Measurements from ENCODE around the gene DTX4. TPM values are rescaled to one million over a fixed set of nuclear protein-coding genes. Genes with fewer than 3 reads are reported as not detected.

The DTX4 gene
- total RNA-seq, 1 experiment from 2014 or later: 0.21 TPM

DNA sequence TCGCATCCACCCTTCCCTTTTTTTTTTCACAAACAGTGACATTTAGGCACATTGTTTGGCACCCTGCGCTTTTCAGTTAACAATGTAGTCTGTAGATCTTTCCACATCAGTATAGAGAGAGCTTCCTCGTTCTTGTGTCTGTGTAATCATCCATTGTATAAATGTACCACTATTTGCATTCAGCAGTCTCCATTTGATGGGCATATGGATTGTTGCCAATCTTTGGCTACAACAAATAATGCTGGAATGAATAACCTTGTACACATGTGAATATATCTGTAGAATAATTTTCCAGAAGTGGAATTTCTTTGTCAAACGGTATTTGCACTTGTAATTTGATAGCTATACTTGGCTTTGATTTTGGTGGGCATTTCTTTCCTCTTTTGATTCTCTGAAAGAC lies 23.7 kb downstream of the DTX4 start:
- DNase-seq (ENCODE audit: low read depth, low spot score): no peak
- Histone ChIP-seq H3K4me1 (ENCODE audit: control insufficient read depth, insufficient read depth, low read length) (no peaks in the 10 kb centered on the region), H3K9me3 (ENCODE audit: control insufficient read depth, insufficient read depth, low read depth, low read length) (no peaks in the 10 kb centered on the region), H3K27me3 (ENCODE audit: control insufficient read depth, insufficient read depth, low read length) (peaks cover 6% of the 10 kb centered on the region), H3K4me3 (ENCODE audit: low read depth in 2 of 2, low read length in 2 of 2) (no peak overlapping the region), H3K27ac (ENCODE audit: low read length) (no peak overlapping the region), H3K36me3 (ENCODE audit: control insufficient read depth, insufficient read depth, low read length) (no peaks in the 10 kb centered on the region)
- CTCF ChIA-PET: no interaction called here
- POLR2A ChIA-PET: no interaction called here
- in situ Hi-C loops (cut with HindIII; ENCODE audit: low pct_unique_long_range_greater_than_20kb, low sequenced_read_pairs): no loop called here
- intact Hi-C loops (cut with micrococcal nuclease; ENCODE audit: unreplicated experiment): no loop called here
- TF ChIP-seq, protein P1, sequence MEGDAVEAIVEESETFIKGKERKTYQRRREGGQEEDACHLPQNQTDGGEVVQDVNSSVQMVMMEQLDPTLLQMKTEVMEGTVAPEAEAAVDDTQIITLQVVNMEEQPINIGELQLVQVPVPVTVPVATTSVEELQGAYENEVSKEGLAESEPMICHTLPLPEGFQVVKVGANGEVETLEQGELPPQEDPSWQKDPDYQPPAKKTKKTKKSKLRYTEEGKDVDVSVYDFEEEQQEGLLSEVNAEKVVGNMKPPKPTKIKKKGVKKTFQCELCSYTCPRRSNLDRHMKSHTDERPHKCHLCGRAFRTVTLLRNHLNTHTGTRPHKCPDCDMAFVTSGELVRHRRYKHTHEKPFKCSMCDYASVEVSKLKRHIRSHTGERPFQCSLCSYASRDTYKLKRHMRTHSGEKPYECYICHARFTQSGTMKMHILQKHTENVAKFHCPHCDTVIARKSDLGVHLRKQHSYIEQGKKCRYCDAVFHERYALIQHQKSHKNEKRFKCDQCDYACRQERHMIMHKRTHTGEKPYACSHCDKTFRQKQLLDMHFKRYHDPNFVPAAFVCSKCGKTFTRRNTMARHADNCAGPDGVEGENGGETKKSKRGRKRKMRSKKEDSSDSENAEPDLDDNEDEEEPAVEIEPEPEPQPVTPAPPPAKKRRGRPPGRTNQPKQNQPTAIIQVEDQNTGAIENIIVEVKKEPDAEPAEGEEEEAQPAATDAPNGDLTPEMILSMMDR (IDR thresholded peaks at IDR 0.05): no peak
- TF ChIP-seq POLR2AphosphoS5 (IDR thresholded peaks at IDR 0.05; ENCODE audit: low read depth, low read length) (no peak), SIN3A (IDR thresholded peaks at IDR 0.05; ENCODE audit: borderline replicate concordance, insufficient read depth, low read depth, low read length) (no peak), TCF7L2 (IDR thresholded peaks at IDR 0.05; ENCODE audit: low read depth, low read length) (no peak)
- TF ChIP-seq, protein P2, sequence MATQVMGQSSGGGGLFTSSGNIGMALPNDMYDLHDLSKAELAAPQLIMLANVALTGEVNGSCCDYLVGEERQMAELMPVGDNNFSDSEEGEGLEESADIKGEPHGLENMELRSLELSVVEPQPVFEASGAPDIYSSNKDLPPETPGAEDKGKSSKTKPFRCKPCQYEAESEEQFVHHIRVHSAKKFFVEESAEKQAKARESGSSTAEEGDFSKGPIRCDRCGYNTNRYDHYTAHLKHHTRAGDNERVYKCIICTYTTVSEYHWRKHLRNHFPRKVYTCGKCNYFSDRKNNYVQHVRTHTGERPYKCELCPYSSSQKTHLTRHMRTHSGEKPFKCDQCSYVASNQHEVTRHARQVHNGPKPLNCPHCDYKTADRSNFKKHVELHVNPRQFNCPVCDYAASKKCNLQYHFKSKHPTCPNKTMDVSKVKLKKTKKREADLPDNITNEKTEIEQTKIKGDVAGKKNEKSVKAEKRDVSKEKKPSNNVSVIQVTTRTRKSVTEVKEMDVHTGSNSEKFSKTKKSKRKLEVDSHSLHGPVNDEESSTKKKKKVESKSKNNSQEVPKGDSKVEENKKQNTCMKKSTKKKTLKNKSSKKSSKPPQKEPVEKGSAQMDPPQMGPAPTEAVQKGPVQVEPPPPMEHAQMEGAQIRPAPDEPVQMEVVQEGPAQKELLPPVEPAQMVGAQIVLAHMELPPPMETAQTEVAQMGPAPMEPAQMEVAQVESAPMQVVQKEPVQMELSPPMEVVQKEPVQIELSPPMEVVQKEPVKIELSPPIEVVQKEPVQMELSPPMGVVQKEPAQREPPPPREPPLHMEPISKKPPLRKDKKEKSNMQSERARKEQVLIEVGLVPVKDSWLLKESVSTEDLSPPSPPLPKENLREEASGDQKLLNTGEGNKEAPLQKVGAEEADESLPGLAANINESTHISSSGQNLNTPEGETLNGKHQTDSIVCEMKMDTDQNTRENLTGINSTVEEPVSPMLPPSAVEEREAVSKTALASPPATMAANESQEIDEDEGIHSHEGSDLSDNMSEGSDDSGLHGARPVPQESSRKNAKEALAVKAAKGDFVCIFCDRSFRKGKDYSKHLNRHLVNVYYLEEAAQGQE (IDR thresholded peaks at IDR 0.05; ENCODE audit: insufficient read depth in 1 of 2, low read depth in 2 of 2, low read length in 1 of 2): no peak
- no peak for ATAC-seq
- BruUV-seq (replicated peaks): no TSS peak

DNA sequence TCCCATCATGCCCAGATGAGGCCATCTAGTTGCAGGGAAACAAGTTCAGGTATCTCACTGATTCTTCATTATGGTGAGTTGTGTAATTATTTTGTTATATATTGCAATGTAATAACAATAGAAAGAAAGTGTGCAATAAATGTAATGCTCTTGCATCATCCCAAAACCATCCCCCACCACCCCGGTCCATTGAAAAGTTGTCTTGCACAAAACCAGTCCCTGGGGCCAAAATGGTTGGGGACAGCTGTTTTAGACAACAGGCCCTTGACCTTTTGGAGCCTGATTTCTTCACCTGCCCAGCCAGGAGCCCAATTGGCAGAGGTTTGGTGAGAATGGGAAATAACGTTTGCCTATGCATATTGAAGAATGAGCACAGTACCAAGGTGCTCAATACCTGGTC lies 24.8 kb downstream of the DTX4 start:
- no peak for ATAC-seq
- Histone ChIP-seq H3K9me3 (ENCODE audit: control insufficient read depth, insufficient read depth, low read depth, low read length) (no peaks in the 10 kb centered on the region), H3K4me1 (ENCODE audit: control insufficient read depth, insufficient read depth, low read length) (no peaks in the 10 kb centered on the region), H3K36me3 (ENCODE audit: control insufficient read depth, insufficient read depth, low read length) (no peaks in the 10 kb centered on the region), H3K4me3 (ENCODE audit: low read depth in 2 of 2, low read length in 2 of 2) (no peak overlapping the region), H3K27me3 (ENCODE audit: control insufficient read depth, insufficient read depth, low read length) (peaks cover 5% of the 10 kb centered on the region), H3K27ac (ENCODE audit: low read length) (no peak overlapping the region)
- in situ Hi-C loops (cut with HindIII; ENCODE audit: low pct_unique_long_range_greater_than_20kb, low sequenced_read_pairs) (no loop called here), intact Hi-C loops (cut with micrococcal nuclease; ENCODE audit: unreplicated experiment) (no loop called here)
- BruUV-seq (replicated peaks): no TSS peak
- CTCF ChIA-PET: no interaction called here
- DNase-seq (ENCODE audit: low read depth, low spot score): no peak
- TF ChIP-seq SIN3A (IDR thresholded peaks at IDR 0.05; ENCODE audit: borderline replicate concordance, insufficient read depth, low read depth, low read length) (no peak), TCF7L2 (IDR thresholded peaks at IDR 0.05; ENCODE audit: low read depth, low read length) (no peak), POLR2AphosphoS5 (IDR thresholded peaks at IDR 0.05; ENCODE audit: low read depth, low read length) (no peak)
- TF ChIP-seq, protein P1 (IDR thresholded peaks at IDR 0.05): no peak
- TF ChIP-seq, protein P2 (IDR thresholded peaks at IDR 0.05; ENCODE audit: insufficient read depth in 1 of 2, low read depth in 2 of 2, low read length in 1 of 2): no peak
- POLR2A ChIA-PET: no interaction called here
